Neural progenitor cell (in vitro differentiated cells): ENCODE data around the gene CDSN. TPM values are rescaled to one million over a fixed set of nuclear protein-coding genes. Genes with fewer than 3 reads are reported as not detected.

ENCODE experiments used
- DNase-seq: peaks from one replicate; pipeline ENCODE4 v3.0.0-alpha.2; 2016; ENCODE audit warnings: low spot score
- H2AFZ ChIP-seq: fragments of 200-600 bp; sonication (generic); replicated peaks from 2 replicates; pipeline ENCODE4 v1.6.1; 2016; ENCODE audit warnings: antibody characterized with exemption
- H3F3A ChIP-seq: fragments of 200-600 bp; sonication (generic); 2 replicates; pipeline ENCODE4 v1.6.1; 2016; ENCODE audit warnings: antibody characterized with exemption, low read depth
- H3K27ac ChIP-seq: fragments of 200-600 bp; sonication (generic); 2 replicates; pipeline ENCODE4 v1.5.1; 2016; ENCODE audit warnings: mild to moderate bottlenecking
- H3K27me3 ChIP-seq: fragments of 200-600 bp; sonication (generic); 2 replicates; pipeline ENCODE4 v1.6.1; 2016; ENCODE audit warnings: mild to moderate bottlenecking, moderate library complexity
- H3K36me3 ChIP-seq: fragments of 200-600 bp; sonication (generic); 2 replicates; pipeline ENCODE4 v1.5.1; 2016
- H3K4me1 ChIP-seq: fragments of 200-600 bp; sonication (generic); 2 replicates; pipeline ENCODE4 v1.6.1; 2016; ENCODE audit warnings: mixed run types
- H3K4me2 ChIP-seq: fragments of 200-600 bp; sonication (generic); 2 replicates; pipeline ENCODE4 v1.6.1; 2016
- H3K4me3 ChIP-seq: fragments of 200-600 bp; sonication (generic); 2 replicates; pipeline ENCODE4 v1.5.1; 2016
- H3K79me2 ChIP-seq: fragments of 200-600 bp; sonication (generic); 2 replicates; pipeline ENCODE4 v1.6.1; 2016; ENCODE audit warnings: low read depth
- H3K9ac ChIP-seq: fragments of 200-600 bp; sonication (generic); 2 replicates; pipeline ENCODE4 v1.6.1; 2016
- H3K9me3 ChIP-seq: fragments of 200-600 bp; sonication (generic); 2 replicates; pipeline ENCODE4 v1.5.1; 2016; ENCODE audit warnings: low read depth
- H4K20me1 ChIP-seq: fragments of 200-600 bp; sonication (generic); 2 replicates; pipeline ENCODE4 v1.6.1; 2016; ENCODE audit warnings: low read depth
- H3K27ac Mint-ChIP-seq: 3 replicates; pipeline ENCODE4 v1.8.0; 2021; ENCODE audit warnings: mixed read lengths
- H3K27me3 Mint-ChIP-seq: 2 replicates; pipeline ENCODE4 v1.8.0; 2022; ENCODE audit warnings: low read depth, mild to moderate bottlenecking, inconsistent platforms, moderate library complexity, mixed read lengths; ENCODE audit not compliant: insufficient read depth
- H3K36me3 Mint-ChIP-seq: 3 replicates; pipeline ENCODE4 v1.8.0; 2021; ENCODE audit warnings: mixed read lengths
- H3K4me1 Mint-ChIP-seq: 3 replicates; pipeline ENCODE4 v1.8.0; 2021; ENCODE audit warnings: mixed read lengths
- H3K4me3 Mint-ChIP-seq: 3 replicates; pipeline ENCODE4 v1.8.0; 2021; ENCODE audit warnings: mild to moderate bottlenecking, moderate library complexity, mixed read lengths
- H3K9me3 Mint-ChIP-seq: 3 replicates; pipeline ENCODE4 v1.8.0; 2020; ENCODE audit warnings: mixed read lengths
- EZH2 ChIP-seq: fragments of 200-600 bp; sonication (generic); IDR thresholded peaks from 2 replicates; pipeline ENCODE4 v1.6.1; 2017; ENCODE audit warnings: antibody characterized with exemption, mild to moderate bottlenecking, moderate library complexity
- EZH2phosphoT487 ChIP-seq: fragments of 200-600 bp; sonication (generic); IDR thresholded peaks from 2 replicates; pipeline ENCODE4 v1.6.1; 2017; ENCODE audit warnings: antibody characterized with exemption
- total RNA-seq: library from RNA; depleted of rRNA; stranded (reverse); fragments of >200 nt; gene quantifications from 2 replicates; pipeline ENCODE4 v1.2.3, GENCODE V29; 2015; ENCODE audit warnings: low replicate concordance
- TF ChIP-seq, protein P1 (sequence below): fragments of 200-600 bp; sonication (generic); IDR thresholded peaks from 2 replicates; pipeline ENCODE4 v1.5.1; 2017; ENCODE audit warnings: antibody characterized with exemption, mild to moderate bottlenecking

The CDSN gene
- total RNA-seq, 1 donor from 2014 or later, result not detected

DNA sequence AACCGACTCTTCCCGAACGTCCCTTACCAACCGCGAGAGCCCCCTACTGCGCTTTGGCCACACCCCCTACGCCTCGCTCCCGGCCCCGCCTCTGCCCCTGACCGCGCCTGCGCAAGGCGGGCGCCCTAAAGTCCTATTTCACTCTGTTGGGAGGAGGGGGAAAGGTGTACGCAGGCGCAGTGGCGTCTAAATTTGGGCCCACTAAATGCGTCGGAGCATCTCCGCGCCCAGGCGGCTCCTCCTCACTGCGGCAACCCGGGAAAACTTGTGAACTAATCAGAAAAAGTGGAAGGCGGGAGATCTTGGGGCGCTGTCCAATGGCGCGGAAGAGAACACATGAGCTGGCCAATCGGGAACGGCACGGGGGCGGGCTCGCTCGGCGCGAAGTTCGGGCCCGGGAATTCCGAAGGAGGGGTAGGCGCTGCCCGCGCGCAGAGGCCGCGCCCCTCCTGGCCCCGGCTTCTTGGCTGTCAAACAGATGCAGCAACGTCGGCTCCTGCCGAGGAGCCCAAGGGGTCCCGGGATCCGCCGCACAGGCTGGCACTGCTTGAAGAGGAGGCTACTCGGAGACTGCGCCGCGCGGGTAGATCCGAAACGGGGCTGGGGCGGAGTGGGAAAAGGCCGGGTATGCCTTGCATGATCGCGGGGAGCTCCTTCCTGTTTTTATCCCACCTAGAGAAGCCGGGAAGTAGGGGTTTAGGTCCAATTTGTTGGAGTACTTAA, 38.1 kb upstream of the CDSN start, which contains the start of gene TCF19:
TCF19 (plus strand) TSS at position 450 of the 723 bp plus-strand sequence. CDS start 881 bp downstream, outside the sequence.
- Histone ChIP-seq H3K27me3 (peaks cover 12% of the 10 kb centered on the region), H3K4me2 (peak within 1 kb of the TSS; percentile 93), H3K79me2 (peaks cover 11% of the 10 kb centered on the region), H2AFZ (peak within 1 kb of the TSS; percentile 90), H3K4me1 (peaks cover 10% of the 10 kb centered on the region), H3K9ac (peak within 1 kb of the TSS; percentile 50), H3K36me3 (peaks cover 5% of the 10 kb centered on the region), H3K9me3 (no peaks in the 10 kb centered on the region), H4K20me1 (no peaks in the 10 kb centered on the region), H3K27ac (no peak within 1 kb of the TSS), H3F3A (peaks cover 14% of the 10 kb centered on the region), H3K4me3 (peak within 1 kb of the TSS; percentile 87)
- Mint-ChIP-seq H3K27me3 (peaks cover 2% of the 10 kb centered on the region), H3K36me3 (peaks cover 15% of the 10 kb centered on the region), H3K4me3 (peak within 1 kb of the TSS; percentile 98), H3K27ac (peak within 1 kb of the TSS; percentile 74), H3K4me1 (peaks cover 26% of the 10 kb centered on the region), H3K9me3 (no peaks in the 10 kb centered on the region)
- no peak for TF ChIP-seq EZH2phosphoT487
- peak; percentile 37 for TF ChIP-seq EZH2
- TF ChIP-seq, protein P1, sequence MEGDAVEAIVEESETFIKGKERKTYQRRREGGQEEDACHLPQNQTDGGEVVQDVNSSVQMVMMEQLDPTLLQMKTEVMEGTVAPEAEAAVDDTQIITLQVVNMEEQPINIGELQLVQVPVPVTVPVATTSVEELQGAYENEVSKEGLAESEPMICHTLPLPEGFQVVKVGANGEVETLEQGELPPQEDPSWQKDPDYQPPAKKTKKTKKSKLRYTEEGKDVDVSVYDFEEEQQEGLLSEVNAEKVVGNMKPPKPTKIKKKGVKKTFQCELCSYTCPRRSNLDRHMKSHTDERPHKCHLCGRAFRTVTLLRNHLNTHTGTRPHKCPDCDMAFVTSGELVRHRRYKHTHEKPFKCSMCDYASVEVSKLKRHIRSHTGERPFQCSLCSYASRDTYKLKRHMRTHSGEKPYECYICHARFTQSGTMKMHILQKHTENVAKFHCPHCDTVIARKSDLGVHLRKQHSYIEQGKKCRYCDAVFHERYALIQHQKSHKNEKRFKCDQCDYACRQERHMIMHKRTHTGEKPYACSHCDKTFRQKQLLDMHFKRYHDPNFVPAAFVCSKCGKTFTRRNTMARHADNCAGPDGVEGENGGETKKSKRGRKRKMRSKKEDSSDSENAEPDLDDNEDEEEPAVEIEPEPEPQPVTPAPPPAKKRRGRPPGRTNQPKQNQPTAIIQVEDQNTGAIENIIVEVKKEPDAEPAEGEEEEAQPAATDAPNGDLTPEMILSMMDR, result no peak
- DNase-seq, result peak; percentile 98

DNA sequence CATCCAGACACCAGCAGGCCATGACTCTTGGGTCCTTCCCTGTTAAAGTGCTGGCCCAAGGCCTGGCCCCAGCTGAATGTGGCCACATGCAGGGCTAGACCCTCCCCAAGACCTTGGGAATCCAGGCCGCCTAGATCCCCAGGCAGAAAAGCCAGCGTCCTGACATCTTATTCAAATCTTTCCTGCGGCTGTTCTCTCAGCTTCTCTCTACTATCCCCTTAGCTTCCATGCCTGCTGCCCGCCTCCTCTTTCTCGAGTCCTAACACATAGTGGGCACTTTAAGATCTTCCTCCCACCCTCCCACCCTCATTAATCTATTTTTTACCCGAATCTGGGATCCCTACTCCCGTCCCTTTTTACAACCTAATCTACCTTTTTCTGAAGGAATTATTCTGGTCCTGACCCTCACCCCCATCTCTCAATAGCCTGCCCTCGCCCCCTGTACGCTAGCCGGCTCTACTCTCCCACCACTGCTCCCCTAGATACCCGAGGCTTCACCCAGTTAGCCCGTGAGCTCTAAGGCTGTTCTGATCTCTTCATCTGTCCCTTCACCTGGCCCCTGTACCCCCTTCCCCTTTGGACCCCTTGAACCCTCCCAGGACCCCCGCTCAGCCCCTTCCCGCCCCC, 37.4 kb upstream of the CDSN start, which contains the start of gene CCHCR1:
CCHCR1 (minus strand) TSS at position 290 of the 627 bp plus-strand sequence; CDS start at position 88, 202 bp downstream.
- Histone ChIP-seq H3K4me3 (peak within 1 kb of the TSS; percentile 87), H2AFZ (peak within 1 kb of the TSS; percentile 90), H3K27me3 (peaks cover 12% of the 10 kb centered on the region), H3K4me1 (peaks cover 10% of the 10 kb centered on the region), H3K9ac (peak within 1 kb of the TSS; percentile 50), H3K27ac (no peak within 1 kb of the TSS), H3K36me3 (peaks cover 5% of the 10 kb centered on the region), H3K4me2 (peak within 1 kb of the TSS; percentile 93), H4K20me1 (no peaks in the 10 kb centered on the region), H3F3A (peaks cover 12% of the 10 kb centered on the region), H3K79me2 (peaks cover 11% of the 10 kb centered on the region), H3K9me3 (no peaks in the 10 kb centered on the region)
- H3K36me3 Mint-ChIP-seq, result peaks cover 17% of the 10 kb centered on the region
- H3K27ac Mint-ChIP-seq, result peak within 1 kb of the TSS; percentile 74
- H3K9me3 Mint-ChIP-seq, result no peaks in the 10 kb centered on the region
- TF ChIP-seq EZH2 (no peak), EZH2phosphoT487 (no peak)
- TF ChIP-seq, protein P1, result no peak
- peaks cover 2% of the 10 kb centered on the region for H3K27me3 Mint-ChIP-seq
- peaks cover 29% of the 10 kb centered on the region for H3K4me1 Mint-ChIP-seq
- DNase-seq, result peak; percentile 46
- H3K4me3 Mint-ChIP-seq, result peak within 1 kb of the TSS; percentile 98

DNA sequence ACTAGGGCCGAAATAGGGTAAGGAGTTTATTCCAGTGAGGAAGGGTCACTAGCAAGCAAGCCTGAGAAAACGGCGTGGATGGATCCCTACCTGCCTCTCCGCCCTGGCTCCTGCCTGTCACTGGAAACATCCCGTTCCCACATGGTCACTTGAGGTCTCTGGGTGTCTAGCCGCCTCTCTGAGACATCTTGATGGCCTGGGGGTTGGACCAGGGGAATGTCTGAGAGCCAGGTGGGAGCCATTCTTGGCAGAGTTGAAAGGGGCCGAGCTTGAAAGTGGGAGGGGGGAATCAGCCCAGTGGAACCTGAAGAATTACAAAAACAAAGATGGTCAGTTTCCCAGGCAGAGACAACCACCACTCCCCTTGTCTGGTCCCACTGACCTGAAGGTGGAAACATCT, 36.4 kb upstream of the CDSN start:
- H4K20me1 ChIP-seq, result no peaks in the 10 kb centered on the region
- peaks cover 12% of the 10 kb centered on the region for H3K27me3 ChIP-seq
- Mint-ChIP-seq H3K36me3 (peaks cover 13% of the 10 kb centered on the region), H3K9me3 (no peaks in the 10 kb centered on the region), H3K4me3 (no peak overlapping the region), H3K27me3 (peaks cover 2% of the 10 kb centered on the region), H3K27ac (no peak overlapping the region), H3K4me1 (peaks cover 29% of the 10 kb centered on the region)
- H3K36me3 ChIP-seq, result peaks cover 5% of the 10 kb centered on the region
- H3K4me1 ChIP-seq, result peaks cover 10% of the 10 kb centered on the region
- no peak for DNase-seq
- no peak overlapping the region for H2AFZ ChIP-seq
- H3K4me3 ChIP-seq, result no peak overlapping the region
- no peaks in the 10 kb centered on the region for H3K9me3 ChIP-seq
- H3K4me2 ChIP-seq, result peak overlapping the region; percentile 93
- H3F3A ChIP-seq, result peaks cover 12% of the 10 kb centered on the region
- peaks cover 11% of the 10 kb centered on the region for H3K79me2 ChIP-seq
- H3K9ac ChIP-seq, result no peak overlapping the region
- TF ChIP-seq EZH2phosphoT487 (no peak), EZH2 (no peak)
- TF ChIP-seq, protein P1, result no peak
- H3K27ac ChIP-seq, result no peak overlapping the region
